HCT116 (cell line): ENCODE results near the gene NFIA. TPM values are rescaled to one million over a fixed set of nuclear protein-coding genes. Genes with fewer than 3 reads are reported as not detected.

ENCODE experiments used
- ATAC-seq: fragments of 200-7000 bp; cut with Tn5 transposase; 2 replicates; pipeline ENCODE4 v1.9.1; 2020; ENCODE audit warnings: mild to moderate bottlenecking, moderate library complexity
- BruUV-seq: library from RNA; stranded (reverse); fragments of 400-500 nt; replicated peaks from 2 replicates; lab custom pipeline; 2021; lab: Mats Ljungman, UMichigan
- CTCF ChIA-PET: fragments of 300-600 bp; sonication (Branson Sonifier 250); formaldehyde crosslinking; loops from one replicate; lab custom pipeline; 2021; ENCODE audit warnings: antibody characterized with exemption; lab: Charles Lee
- POLR2A ChIA-PET: fragments of 300-600, 350-600 bp; sonication (Branson Sonifier 250); formaldehyde crosslinking; loops from one replicate; lab custom pipeline; 2021; ENCODE audit warnings: antibody characterized with exemption; lab: Charles Lee
- RAD21 ChIA-PET, 2 experiments: fragments of 300-600 bp; sonication (Branson Sonifier 250); formaldehyde crosslinking; loops; one replicate each; lab custom pipeline; 2023; ENCODE audit warnings: low total read pairs in 2 of 2; ENCODE audit not compliant: uncharacterized antibody in 2 of 2, unreplicated experiment in 2 of 2, low non-redundant PET in 1 of 2; lab: Charles Lee
- DNase-seq: peaks from one replicate; pipeline ENCODE4 v3.0.0-alpha.2; 2010; ENCODE audit warnings: low read depth, low spot score
- H2AFZ ChIP-seq: fragments of 200-600 bp; shearing (Covaris generic), sonication (generic); 2 replicates; pipeline ENCODE4 v1.6.1; 2017; ENCODE audit warnings: low read depth, mixed run types, mixed read lengths, antibody characterized with exemption, low read length; ENCODE audit not compliant: poor library complexity, severe bottlenecking
- H3K27ac ChIP-seq: 2 replicates; pipeline ENCODE4 v1.5.1; 2012; ENCODE audit warnings: low read depth, low read length
- H3K27me3 ChIP-seq: fragments of 200-600 bp; sonication (generic); 2 replicates; pipeline ENCODE4 v1.6.1; 2016; ENCODE audit warnings: mixed run types, low read length, mixed read lengths; ENCODE audit not compliant: insufficient read depth
- H3K36me3 ChIP-seq, 2 experiments: fragments of 200-500 bp in 1 of 2; fragments of 200-600 bp in 1 of 2; sonication (Bioruptor generic) in 1 of 2; sonication (generic) in 1 of 2; 2 replicates each; pipeline versions ENCODE4 v1.5.1 to v1.6.1; 2014 to 2016; ENCODE audit warnings: low read length in 2 of 2, inconsistent platforms in 1 of 2, mixed read lengths in 1 of 2, mixed run types in 1 of 2; ENCODE audit not compliant: insufficient read depth in 2 of 2, control insufficient read depth in 1 of 2
- H3K4me1 ChIP-seq, 2 experiments: fragments of 200-600 bp in 1 of 2; sonication (generic) in 1 of 2; 2 replicates each; pipeline versions ENCODE4 v1.5.1 to v1.6.1; 2012 to 2017; ENCODE audit warnings: low read length in 2 of 2, inconsistent platforms in 1 of 2, mild to moderate bottlenecking in 1 of 2, mixed read lengths in 1 of 2, mixed run types in 1 of 2, moderate library complexity in 1 of 2; ENCODE audit not compliant: insufficient read depth in 2 of 2, control insufficient read depth in 1 of 2
- H3K4me2 ChIP-seq: fragments of 200-600 bp; sonication (generic); 2 replicates; pipeline ENCODE4 v1.6.1; 2017; ENCODE audit warnings: mixed run types, low read length, mixed read lengths
- H3K4me3 ChIP-seq, 2 experiments: fragments of 200-600 bp in 1 of 2; sonication (generic) in 1 of 2; replicated peaks in 1 of 2; 2 replicates each; pipeline ENCODE4 v1.5.1; 2011 to 2016; ENCODE audit warnings: low read length in 2 of 2, control low read depth in 1 of 2, low read depth in 1 of 2, mild to moderate bottlenecking in 1 of 2, mixed read lengths in 1 of 2, mixed run types in 1 of 2
- H3K79me2 ChIP-seq: fragments of 200-600 bp; sonication (generic); 2 replicates; pipeline ENCODE4 v1.6.1; 2017; ENCODE audit warnings: mild to moderate bottlenecking, mixed run types, low read length, moderate library complexity, mixed read lengths; ENCODE audit not compliant: insufficient read depth
- H3K9ac ChIP-seq: fragments of 200-600 bp; sonication (generic); 2 replicates; pipeline ENCODE4 v1.6.1; 2016; ENCODE audit warnings: low read length, mixed read lengths
- H3K9me2 ChIP-seq: fragments of 200-600 bp; sonication (generic), shearing (Covaris generic); 2 replicates; pipeline ENCODE4 v1.6.1; 2017; ENCODE audit warnings: mixed run types, mild to moderate bottlenecking, moderate library complexity; ENCODE audit not compliant: insufficient read depth
- H3K9me3 ChIP-seq, 2 experiments: fragments of 200-500 bp in 1 of 2; fragments of 200-600 bp in 1 of 2; sonication (Bioruptor generic) in 1 of 2; sonication (generic) in 1 of 2; 2 replicates each; pipeline ENCODE4 v1.6.1; 2014 to 2017; ENCODE audit warnings: low read length in 2 of 2, mixed read lengths in 2 of 2, inconsistent platforms in 1 of 2, low read depth in 1 of 2, mild to moderate bottlenecking in 1 of 2, mixed run types in 1 of 2, moderate library complexity in 1 of 2; ENCODE audit not compliant: control insufficient read depth in 1 of 2, insufficient read depth in 1 of 2
- H4K20me1 ChIP-seq: fragments of 200-600 bp; sonication (generic), shearing (Covaris generic); 2 replicates; pipeline ENCODE4 v1.6.1; 2017; ENCODE audit warnings: mixed run types, mild to moderate bottlenecking, moderate library complexity; ENCODE audit not compliant: insufficient read depth
- CEBPB ChIP-seq: IDR thresholded peaks from 2 replicates; pipeline ENCODE4 v1.6.1; 2012; ENCODE audit warnings: low read depth
- EGR1 ChIP-seq: IDR thresholded peaks from 2 replicates; pipeline ENCODE4 v1.6.1; 2012; ENCODE audit warnings: low read depth
- EZH2 ChIP-seq: fragments of 200-600 bp; sonication (generic); IDR thresholded peaks from 2 replicates; pipeline ENCODE4 v1.6.1; 2017; ENCODE audit warnings: antibody characterized with exemption, mixed run types
- EZH2phosphoT487 ChIP-seq: fragments of 200-600 bp; IDR thresholded peaks from 2 replicates; pipeline ENCODE4 v1.6.1; 2018; ENCODE audit warnings: antibody characterized with exemption, borderline replicate concordance
- FOSL1 ChIP-seq: IDR thresholded peaks from 2 replicates; pipeline ENCODE4 v1.6.1; 2012; ENCODE audit warnings: low read depth
- JUND ChIP-seq: IDR thresholded peaks from 2 replicates; pipeline ENCODE4 v1.6.1; 2012
- POLR2A ChIP-seq: IDR thresholded peaks from 2 replicates; pipeline ENCODE4 v1.7.0; 2011; ENCODE audit warnings: borderline replicate concordance; ENCODE audit not compliant: insufficient read depth, insufficient read length; ENCODE audit errors: extremely low read depth
- POLR2AphosphoS5 ChIP-seq: IDR thresholded peaks from 2 replicates; pipeline ENCODE4 v1.6.1; 2011; ENCODE audit warnings: mild to moderate bottlenecking, low read depth, low read length, moderate library complexity
- RAD21 ChIP-seq: IDR thresholded peaks from 2 replicates; pipeline ENCODE4 v1.6.1; 2012; ENCODE audit warnings: low read depth, mild to moderate bottlenecking
- SIN3A ChIP-seq: IDR thresholded peaks from 2 replicates; pipeline ENCODE4 v1.6.1; 2012; ENCODE audit warnings: low read depth
- SP1 ChIP-seq: IDR thresholded peaks from 2 replicates; pipeline ENCODE4 v1.6.1; 2012; ENCODE audit warnings: low read depth
- TCF7L2 ChIP-seq: IDR thresholded peaks from 2 replicates; pipeline ENCODE4 v1.7.0; 2011; ENCODE audit warnings: borderline replicate concordance, inconsistent platforms; ENCODE audit not compliant: insufficient read depth, insufficient read length; ENCODE audit errors: extremely low read depth
- ZFX ChIP-seq: fragments of 450-650 bp; IDR thresholded peaks from 2 replicates; pipeline ENCODE4 v1.6.1; 2017
- ZNF274 ChIP-seq: fragments of 200-500 bp; sonication (Bioruptor generic); IDR thresholded peaks from 2 replicates; pipeline ENCODE4 v1.6.1; 2014; ENCODE audit warnings: mild to moderate bottlenecking, low read depth, low read length, inconsistent platforms
- intact Hi-C: fragments of 100-400 bp; cut with micrococcal nuclease; formaldehyde crosslinking; loops from 2 replicates; pipeline ENCODE4 v1.10.0; 2022
- total RNA-seq: library from RNA; stranded (reverse); gene quantifications from one replicate; pipeline ENCODE4 v1.2.1, GENCODE V29; 2021; ENCODE audit not compliant: unreplicated experiment
- TF ChIP-seq, protein P1 (sequence below), 3 experiments: fragments of 200-600 bp in 1 of 3; sonication (generic) in 1 of 3; IDR thresholded peaks in 2 of 3; conservative IDR thresholded peaks in 1 of 3; 2 replicates each; pipeline ENCODE4 v1.5.1; 2012 to 2017; ENCODE audit warnings: low read depth in 2 of 3, low read length in 2 of 3, antibody characterized with exemption in 1 of 3, borderline replicate concordance in 1 of 3, control low read depth in 1 of 3, mild to moderate bottlenecking in 1 of 3, mixed read lengths in 1 of 3, mixed run types in 1 of 3, moderate library complexity in 1 of 3; ENCODE audit not compliant: insufficient read depth in 1 of 3
- TF ChIP-seq, protein P2 (sequence below): IDR thresholded peaks from 2 replicates; pipeline ENCODE4 v1.6.1; 2012; ENCODE audit warnings: low read depth

NFIA gene
- total RNA-seq, 1 experiment from 2014 or later = 17.2 TPM

DNA sequence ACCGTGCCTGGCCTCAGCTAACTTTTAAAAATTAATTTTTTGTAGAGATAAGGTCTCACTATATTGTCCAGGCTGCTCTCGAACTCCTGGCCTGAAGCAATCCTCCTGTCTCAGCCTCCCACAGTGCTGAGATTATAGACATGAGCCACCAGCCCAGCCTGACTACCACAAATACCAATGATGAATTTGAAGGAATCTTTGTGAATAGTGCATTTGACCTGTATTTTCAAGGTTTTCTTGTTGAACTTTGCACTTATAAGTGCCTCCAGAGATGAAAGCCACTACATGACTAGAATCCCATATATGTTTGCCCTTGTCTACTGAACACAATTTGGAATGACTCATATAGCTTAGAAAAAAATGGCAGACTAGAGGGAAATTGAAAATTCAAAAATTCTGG is 297.3 kb downstream of the NFIA start:
- Histone ChIP-seq H3K9ac (no peak overlapping the region), H3K27me3 (no peaks in the 10 kb centered on the region), H2AFZ (no peak overlapping the region), H3K27ac (no peak overlapping the region), H3K4me2 (no peak overlapping the region), H3K79me2 (no peaks in the 10 kb centered on the region), H4K20me1 (no peaks in the 10 kb centered on the region), H3K9me2 (no peaks in the 10 kb centered on the region), H3K36me3 (no peaks in the 10 kb centered on the region), H3K4me3 (no peak overlapping the region), H3K4me1 (no peaks in the 10 kb centered on the region), H3K9me3 (no peaks in the 10 kb centered on the region)
- ChIA-PET POLR2A (interaction anchor here (0.7 kb wide), 1 partner anchor 123 kb away, joined by 3 read pairs; no protein-coding TSS in a partner anchor), CTCF (no interaction called here), RAD21 (no interaction called here)
- no peak for TF ChIP-seq SP1
- TF ChIP-seq CEBPB = no peak
- no peak for TF ChIP-seq SIN3A
- no peak for TF ChIP-seq POLR2A
- TF ChIP-seq, protein P1, sequence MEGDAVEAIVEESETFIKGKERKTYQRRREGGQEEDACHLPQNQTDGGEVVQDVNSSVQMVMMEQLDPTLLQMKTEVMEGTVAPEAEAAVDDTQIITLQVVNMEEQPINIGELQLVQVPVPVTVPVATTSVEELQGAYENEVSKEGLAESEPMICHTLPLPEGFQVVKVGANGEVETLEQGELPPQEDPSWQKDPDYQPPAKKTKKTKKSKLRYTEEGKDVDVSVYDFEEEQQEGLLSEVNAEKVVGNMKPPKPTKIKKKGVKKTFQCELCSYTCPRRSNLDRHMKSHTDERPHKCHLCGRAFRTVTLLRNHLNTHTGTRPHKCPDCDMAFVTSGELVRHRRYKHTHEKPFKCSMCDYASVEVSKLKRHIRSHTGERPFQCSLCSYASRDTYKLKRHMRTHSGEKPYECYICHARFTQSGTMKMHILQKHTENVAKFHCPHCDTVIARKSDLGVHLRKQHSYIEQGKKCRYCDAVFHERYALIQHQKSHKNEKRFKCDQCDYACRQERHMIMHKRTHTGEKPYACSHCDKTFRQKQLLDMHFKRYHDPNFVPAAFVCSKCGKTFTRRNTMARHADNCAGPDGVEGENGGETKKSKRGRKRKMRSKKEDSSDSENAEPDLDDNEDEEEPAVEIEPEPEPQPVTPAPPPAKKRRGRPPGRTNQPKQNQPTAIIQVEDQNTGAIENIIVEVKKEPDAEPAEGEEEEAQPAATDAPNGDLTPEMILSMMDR (IDR thresholded peaks at IDR 0.05 in 2 of 3, conservative IDR thresholded peaks at IDR 0.05 in 1 of 3; ENCODE audit: borderline replicate concordance in 1 of 3, insufficient read depth in 1 of 3, low read depth in 2 of 3, low read length in 2 of 3) = no peak
- TF ChIP-seq, protein P2, sequence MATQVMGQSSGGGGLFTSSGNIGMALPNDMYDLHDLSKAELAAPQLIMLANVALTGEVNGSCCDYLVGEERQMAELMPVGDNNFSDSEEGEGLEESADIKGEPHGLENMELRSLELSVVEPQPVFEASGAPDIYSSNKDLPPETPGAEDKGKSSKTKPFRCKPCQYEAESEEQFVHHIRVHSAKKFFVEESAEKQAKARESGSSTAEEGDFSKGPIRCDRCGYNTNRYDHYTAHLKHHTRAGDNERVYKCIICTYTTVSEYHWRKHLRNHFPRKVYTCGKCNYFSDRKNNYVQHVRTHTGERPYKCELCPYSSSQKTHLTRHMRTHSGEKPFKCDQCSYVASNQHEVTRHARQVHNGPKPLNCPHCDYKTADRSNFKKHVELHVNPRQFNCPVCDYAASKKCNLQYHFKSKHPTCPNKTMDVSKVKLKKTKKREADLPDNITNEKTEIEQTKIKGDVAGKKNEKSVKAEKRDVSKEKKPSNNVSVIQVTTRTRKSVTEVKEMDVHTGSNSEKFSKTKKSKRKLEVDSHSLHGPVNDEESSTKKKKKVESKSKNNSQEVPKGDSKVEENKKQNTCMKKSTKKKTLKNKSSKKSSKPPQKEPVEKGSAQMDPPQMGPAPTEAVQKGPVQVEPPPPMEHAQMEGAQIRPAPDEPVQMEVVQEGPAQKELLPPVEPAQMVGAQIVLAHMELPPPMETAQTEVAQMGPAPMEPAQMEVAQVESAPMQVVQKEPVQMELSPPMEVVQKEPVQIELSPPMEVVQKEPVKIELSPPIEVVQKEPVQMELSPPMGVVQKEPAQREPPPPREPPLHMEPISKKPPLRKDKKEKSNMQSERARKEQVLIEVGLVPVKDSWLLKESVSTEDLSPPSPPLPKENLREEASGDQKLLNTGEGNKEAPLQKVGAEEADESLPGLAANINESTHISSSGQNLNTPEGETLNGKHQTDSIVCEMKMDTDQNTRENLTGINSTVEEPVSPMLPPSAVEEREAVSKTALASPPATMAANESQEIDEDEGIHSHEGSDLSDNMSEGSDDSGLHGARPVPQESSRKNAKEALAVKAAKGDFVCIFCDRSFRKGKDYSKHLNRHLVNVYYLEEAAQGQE = no peak
- no peak for TF ChIP-seq EZH2
- TF ChIP-seq ZNF274 = no peak
- no peak for TF ChIP-seq POLR2AphosphoS5
- no peak for TF ChIP-seq EZH2phosphoT487
- TF ChIP-seq TCF7L2 = no peak
- TF ChIP-seq FOSL1 = no peak
- no peak for TF ChIP-seq ZFX
- TF ChIP-seq JUND = no peak
- TF ChIP-seq RAD21 = no peak
- no peak for TF ChIP-seq EGR1
- no peak for DNase-seq
- intact Hi-C loops = no loop called here
- ATAC-seq = no peak
- BruUV-seq = no TSS peak
